GM19467 (cell line): ENCODE measurements around the gene LIPG.
"Not testable (repeated sequence)": the region's sequence is repeated elsewhere in the genome, so short reads cannot be mapped to it uniquely, and the experiment has no call there.

Experiments
- ATAC-seq: cut with Tn5 transposase; IDR thresholded peaks from one replicate; pipeline ENCODE4 v1.9.1; 2021; ENCODE audit warnings: mild to moderate bottlenecking, moderate library complexity; ENCODE audit not compliant: unreplicated experiment

The LIPG gene

GRCh38 chr18:49546278-49546677 is 15.6 kb upstream of the LIPG start:
- ATAC-seq = no peak

GRCh38 chr18:49546719-49547273 is 15.1 kb upstream of the LIPG start:
- ATAC-seq = no peak

GRCh38 chr18:49547701-49548100 is 14.2 kb upstream of the LIPG start:
- ATAC-seq = no peak

DNA sequence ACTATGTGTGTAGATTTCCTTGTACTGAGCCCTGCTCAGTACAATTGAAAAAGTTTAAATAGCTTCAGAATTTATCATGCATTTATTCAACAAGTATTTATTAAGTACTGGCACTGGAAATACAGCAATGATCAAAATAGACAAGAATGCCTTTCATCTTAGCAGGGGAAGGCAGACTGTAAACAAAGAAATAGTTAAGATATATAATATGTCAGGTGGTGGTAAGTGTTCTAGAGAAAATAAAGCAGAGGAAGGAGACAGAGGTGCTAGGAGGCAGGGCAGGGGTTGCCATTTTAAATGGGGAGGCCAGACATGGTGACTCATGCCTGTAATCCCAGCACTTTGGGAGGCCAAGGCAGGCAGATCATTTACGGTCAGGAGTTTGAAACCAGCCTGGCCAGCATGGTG is 13.6 kb upstream of the LIPG start:
- no peak for ATAC-seq

GRCh38 chr18:49550621-49551339 is 11.1 kb upstream of the LIPG start:
- no peak for ATAC-seq

GRCh38 chr18:49553003-49553402 is 8.9 kb upstream of the LIPG start:
- ATAC-seq = no peak

GRCh38 chr18:49555641-49556040 is 6.2 kb upstream of the LIPG start:
- no peak for ATAC-seq

- ATAC-seq = no peak
Measured at GRCh38 chr18:49558356-49558755, 3.5 kb upstream of the LIPG start.

- not testable (repeated sequence) for ATAC-seq
Measured at GRCh38 chr18:49559326-49559931, 2.4 kb upstream of the LIPG start.

DNA sequence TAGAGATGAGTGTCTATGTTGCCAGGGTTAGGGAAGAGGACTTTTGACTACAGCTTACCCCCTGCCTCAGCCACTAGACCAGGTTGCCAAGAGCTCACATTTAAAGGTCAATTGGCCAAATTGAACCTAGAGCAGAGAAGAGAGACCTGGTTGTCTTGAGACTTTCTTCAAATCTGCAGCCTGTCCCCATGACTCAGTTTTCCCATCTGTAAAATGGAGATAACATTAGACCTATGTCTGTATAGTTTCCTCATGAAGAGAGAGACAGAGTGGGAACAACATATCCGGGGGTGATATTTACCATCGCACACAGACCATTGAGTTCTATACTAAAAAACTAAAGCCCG is 1.6 kb upstream of the LIPG start:
- no peak for ATAC-seq

- ATAC-seq = no peak
Measured at GRCh38 chr18:49560624-49561288, 1.1 kb upstream of the LIPG start.

- no peak for ATAC-seq
Measured at GRCh38 chr18:49562481-49563129, 748 bp downstream of the LIPG start.

- no peak for ATAC-seq
Measured at GRCh38 chr18:49563130-49563540, 1.3 kb downstream of the LIPG start.

DNA sequence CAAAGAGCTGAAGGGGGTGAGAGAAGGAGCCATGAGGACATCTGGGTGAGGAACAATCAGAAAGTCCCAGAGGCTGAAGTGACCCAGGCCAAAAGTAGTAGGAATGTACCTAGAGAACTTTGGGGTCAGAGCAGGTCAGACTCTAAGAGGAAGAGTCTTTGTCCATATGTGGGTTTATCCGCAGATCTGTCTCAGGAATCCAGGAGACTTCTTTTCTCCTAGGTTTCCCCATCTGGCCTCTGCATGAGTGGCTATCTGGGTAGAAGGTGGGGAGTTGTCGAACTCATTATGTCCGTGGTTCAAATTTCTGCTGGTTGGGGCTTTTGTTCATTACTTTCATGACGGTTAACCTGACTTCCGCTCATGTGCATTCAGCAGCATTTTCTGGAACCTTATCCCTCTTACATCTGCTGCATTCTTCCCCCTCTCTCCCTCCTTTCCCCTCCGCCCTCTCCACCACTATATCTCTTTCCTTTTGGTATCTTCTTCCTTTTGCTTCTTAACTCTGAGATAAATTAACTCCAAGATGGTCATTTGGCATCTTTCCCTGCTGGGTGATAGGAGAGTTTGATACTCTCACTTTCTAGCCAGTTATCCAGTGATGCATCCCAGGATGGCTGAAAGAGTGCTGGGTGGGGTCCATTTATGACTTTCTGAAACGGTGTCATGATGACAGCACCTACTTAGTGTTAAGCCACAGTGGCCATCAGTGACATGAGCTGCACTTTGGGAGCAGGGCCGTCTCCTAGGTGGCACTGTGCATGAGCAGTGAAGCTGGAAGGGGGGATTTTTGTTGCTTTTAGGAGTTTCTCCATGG is 2.1 kb downstream of the LIPG start:
- ATAC-seq = no peak

GRCh38 chr18:49564518-49564834 is 2.6 kb downstream of the LIPG start:
- ATAC-seq = no peak

DNA sequence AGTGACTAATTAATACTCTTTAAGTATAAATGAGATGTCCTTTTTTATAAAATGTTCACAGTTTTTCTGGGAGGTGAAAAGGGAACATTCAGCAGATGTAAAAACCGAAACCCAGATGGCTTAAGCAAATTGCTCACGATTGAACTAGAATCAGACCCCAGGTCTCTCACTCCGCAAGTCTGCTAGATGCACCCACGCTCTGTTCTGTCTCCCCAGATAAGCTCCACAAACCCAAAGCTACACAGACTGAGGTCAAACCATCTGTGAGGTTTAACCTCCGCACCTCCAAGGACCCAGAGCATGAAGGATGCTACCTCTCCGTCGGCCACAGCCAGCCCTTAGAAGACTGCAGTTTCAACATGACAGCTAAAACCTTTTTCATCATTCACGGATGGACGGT is 3.2 kb downstream of the LIPG start:
- ATAC-seq = no peak

DNA sequence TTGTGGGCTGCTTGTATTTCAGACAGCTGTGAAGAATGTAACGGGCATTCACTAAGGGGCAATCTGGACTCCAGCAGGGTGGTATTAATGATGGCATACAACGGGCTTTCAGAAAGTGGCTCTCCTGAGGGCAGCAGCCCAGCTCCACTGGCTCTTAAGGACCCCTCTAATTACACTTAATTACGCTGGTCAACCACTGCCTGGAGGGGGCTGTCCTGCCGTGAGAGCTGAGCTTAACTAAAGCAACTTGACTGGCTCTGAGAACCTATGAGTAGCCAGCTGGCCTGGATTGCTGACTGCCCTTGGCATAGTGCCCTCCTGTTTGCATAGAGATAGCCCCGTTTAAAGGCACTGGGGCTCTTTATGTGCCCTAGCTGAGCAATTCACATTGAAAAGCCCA is 3.8 kb downstream of the LIPG start:
- ATAC-seq = no peak

GRCh38 chr18:49566217-49566770 is 4.4 kb downstream of the LIPG start:
- no peak for ATAC-seq

DNA sequence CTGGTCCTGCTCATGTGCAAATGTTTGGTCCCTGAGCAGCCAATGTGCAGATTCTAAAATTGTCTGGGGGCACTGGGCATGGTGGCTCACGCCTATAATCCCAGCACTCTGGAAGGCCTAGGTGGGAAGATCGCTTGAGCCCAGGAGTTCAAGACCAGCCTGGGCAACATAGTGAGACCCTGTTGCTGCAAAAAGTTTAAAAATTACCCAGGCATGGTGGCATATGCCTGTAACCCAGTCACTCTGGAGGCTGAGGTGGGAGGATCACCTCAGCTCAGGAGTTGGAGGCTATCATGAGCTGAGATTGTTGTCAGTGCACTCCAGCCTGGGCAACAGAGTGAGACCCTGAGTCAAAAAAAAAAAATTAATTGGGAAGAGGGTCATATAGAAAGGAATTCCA is 5.1 kb downstream of the LIPG start:
- no peak for ATAC-seq

DNA sequence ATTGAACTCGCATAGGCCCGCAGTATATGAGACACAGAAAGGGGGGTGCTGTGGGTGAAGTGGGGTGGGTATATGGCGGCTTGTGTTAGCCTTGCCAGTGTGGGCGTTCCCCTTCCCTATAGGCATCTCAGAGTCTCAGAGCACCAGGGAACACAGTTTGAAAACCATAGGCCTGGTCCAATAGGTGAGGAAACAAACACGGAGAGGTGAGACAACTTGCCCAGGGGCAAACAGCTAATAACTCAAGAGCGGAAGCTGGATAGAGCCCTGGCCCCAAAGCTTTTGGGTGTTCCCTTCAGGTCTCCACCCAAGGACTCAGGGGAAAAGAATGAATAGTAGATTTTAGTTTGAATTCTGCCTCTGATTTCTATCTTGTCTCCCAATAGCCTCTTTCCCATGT is 7.9 kb downstream of the LIPG start:
- ATAC-seq = no peak

DNA sequence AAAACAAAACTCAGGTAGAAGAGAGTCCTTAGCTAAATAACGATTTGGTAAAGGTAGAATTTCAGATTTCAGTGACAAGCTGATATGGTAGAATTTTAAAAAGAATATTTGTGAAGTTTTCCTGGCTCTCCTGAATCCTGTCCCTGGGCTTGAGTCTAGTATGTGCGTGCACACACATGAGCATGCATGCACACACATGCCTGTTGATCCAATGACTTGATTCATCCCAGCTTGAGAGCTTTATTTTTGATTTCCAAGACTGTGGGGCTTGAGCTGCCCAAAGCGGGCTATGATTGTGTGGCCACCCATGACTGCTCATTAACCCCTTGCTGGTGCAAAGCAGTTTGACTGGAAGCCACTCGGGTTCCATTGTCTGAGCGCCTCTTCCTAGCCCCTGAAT is 9.0 kb downstream of the LIPG start:
- ATAC-seq = no peak
